Activated T-helper 1 cell treated with anti-CD3 and anti-CD28 coated beads, Interleukin-2, amount 50 U/mL, for 16 hours (primary cell): ENCODE results near the gene NAA50.

ENCODE experiments used
- DNase-seq, 2 donors: peaks; one replicate each; pipeline ENCODE4 v3.0.0-alpha.2; 2020; ENCODE audit warnings: low read depth in 1 of 2, low spot score in 1 of 2

NAA50 gene

DNA sequence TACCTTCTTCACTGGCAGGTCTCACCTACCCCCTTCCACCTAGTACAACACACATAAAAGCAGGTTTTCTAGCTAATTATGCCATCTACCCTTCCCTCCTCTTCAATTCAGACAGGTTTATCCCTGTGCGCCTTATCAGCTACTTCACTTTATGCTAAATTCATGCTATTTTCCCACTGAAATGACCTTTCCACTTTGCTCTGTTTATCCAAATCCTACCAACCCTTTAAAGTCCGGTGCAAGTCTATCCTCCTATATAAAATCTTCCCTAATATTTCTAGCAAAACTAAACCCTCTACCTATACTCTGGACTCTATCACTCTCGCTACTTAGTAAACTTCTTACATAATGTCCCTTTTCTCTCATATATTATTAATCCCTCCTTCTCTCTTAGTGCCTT, 55.6 kb downstream of the NAA50 start:
- no peak for DNase-seq

DNA sequence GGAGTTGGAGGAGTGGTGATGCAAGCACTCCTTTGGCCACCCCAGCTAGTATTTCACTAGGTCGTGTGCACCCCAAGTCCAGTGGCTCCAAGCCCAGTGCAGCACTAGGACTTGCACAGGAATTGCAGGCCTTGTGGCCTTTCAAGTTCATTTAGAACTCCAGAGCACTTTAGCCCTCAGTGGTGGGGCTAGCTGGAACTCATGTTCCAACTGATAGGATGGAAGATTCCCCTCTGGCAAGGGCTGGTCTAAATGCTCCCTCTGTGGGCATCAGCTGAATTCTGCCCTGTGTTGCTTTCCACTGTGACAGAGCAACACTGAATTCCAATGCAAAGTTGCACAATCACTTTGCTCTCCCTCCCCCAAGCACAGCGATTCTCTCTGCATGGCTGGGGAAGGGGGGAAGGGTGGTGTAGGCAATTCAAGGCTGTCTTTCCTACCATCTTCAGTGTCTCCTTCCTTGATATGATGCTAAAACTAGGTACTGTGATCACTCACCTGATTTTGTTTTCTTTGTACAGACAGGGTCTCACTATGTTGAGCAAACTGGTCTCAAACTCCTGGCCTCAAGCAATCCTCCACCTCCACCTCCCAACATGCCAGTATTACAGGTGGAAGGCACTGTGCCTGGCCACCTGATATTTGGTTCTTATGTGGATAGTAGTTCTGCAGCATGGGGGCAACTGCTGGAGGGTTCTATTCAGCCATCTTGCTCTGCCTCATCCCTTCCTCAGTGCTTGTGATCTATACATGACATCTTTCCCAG, 59.9 kb downstream of the NAA50 start:
- no peak for DNase-seq

DNA sequence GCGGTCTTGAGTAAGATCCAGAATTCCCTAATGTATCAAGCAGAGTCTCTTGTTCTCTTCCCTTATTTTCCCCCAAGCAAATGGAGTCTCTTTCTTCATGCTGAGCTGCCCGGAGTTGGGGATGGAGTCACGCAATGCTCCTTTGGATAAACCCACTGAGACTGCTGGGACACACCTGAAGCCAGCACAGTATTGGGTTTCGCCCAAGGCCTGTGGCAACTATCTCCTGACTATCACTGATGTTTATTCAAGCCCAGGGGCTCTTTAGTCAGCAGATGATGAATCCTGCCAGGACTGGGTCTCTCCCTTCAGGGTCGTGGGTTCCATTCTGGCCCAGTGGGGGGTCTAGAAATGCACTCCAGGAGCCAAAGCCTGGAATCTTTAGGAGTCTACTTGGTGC, 60.9 kb downstream of the NAA50 start:
- no peak for DNase-seq

DNA sequence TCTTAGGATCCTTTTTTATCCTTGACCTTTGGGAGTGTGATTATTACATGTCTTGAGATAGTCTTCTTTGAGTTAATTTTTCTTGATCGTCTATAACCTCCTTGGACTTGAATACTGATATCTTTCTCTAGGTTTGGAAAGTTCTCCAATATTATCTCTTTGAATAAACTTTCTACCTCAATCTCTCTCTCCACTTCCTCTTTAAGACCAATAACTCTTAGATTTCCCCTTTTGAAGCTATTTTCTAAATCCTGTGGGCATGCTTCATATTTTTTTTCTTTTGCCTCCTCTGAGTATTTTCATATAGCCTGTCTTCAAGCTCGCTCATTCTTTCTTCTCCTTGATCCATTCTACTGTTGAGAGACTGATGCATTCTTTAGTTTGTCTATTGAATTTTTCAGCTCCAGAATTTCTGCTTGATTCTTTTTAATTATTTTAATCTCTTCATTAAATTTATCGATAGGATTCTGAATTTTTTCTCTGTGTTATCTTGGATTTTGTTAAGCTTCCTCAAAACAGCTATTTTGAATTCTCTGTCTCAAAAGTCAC, 61.7 kb downstream of the NAA50 start:
- no peak for DNase-seq

DNA sequence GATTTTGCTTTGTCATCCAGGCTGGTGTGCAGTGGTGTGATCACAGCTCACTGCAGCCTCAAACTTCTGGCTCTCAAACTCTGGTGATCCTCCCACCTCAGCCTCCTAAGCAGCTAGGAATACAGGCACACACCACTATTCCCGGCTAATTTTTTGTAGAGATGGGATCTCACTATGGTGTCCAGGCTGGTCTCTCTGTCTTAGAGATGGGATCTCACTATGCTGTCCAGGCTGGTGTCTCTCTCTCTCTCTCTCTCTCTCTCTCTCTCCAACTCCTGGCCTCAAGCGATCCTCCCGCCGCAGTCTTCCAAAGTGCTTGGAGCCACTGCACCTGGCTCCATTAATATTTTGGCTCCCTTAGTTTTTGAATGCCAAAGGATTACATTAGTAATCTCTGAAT, 67.3 kb downstream of the NAA50 start:
- no peak for DNase-seq

DNA sequence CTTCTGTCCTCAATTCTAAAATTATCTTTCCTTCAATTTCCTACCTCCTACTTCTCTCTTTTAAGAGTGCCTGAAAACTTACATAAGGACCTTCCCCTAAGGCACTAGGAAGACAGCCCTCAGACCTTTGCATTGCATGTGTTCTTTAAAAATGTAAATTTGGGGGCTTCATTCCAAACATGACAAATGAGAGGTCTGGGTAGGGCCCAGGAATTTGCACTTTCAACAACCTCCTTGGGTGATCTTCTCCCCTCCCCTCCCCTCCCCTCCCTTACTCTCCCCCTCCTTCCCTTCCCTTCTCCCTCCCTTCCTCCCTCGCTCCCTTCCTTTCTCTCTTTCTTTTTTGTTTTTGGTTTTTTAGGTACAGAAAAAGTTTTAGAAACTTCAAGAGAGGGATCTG, 68.3 kb downstream of the NAA50 start:
- no peak for DNase-seq

DNA sequence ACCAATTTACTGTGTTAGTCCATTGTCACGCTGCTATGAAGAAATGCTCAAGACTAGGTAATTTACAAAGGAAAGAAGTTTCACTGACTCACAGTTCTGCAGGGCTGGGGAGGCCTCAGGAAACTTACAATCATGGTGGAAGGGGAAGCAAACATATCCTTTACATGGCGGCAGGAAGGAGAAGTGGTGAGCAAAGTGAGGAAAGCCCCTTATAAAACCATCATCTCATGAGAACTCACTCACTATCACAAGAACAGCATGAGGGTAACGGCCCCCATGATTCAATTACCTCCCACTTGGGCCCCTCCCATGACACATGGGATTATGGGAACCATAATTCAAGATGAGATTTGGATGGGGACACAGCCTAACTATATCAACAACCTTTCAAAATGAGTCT, 69.8 kb downstream of the NAA50 start:
- no peak for DNase-seq

DNA sequence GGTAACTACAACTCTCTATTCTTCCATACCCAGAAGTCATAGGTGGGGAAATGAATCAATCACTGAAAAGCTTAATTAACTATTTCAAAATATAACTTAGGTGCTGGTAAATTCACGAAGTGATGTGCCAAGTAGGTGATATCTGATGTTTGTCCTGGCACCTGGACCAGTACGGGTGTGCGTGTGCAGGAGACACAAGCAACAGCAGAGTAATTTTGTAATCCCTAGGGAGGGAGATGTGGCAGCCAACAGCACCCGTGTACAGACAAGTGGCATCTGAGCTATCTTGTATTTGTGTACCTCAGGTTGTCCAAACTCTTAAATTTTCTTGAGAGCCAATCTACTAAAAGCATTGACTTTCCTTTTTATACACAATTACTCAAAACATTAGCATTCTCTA, 72.5 kb downstream of the NAA50 start:
- no peak for DNase-seq

DNA sequence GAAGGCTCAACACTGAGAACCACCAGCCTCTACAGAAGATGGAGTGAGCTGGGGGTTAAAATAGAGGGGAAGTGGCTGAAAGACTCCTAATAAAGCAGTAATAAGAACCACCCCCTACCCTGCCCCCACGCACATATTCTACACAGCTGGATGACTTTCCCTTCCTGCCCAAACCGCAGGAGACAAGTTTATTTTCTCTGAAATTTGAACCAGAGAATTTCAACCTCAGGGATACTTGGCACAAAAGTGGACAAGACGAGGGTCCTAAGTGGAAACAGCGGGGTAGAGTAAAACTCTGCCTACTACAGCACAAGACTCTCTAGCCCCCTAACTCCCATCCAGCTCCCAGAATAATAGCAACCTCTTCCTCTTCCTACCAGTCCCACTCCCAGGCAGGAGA, 78.0 kb downstream of the NAA50 start:
- DNase-seq, result no peak
